ENCODE measurements around the gene PITPNM2.

PITPNM2 gene

GRCh38 chr12:123145211-123145610 lies 5.7 kb downstream of the PITPNM2 start:
- H3K27ac ChIP-seq = no peak overlapping the region
- TF ChIP-seq, protein P1, sequence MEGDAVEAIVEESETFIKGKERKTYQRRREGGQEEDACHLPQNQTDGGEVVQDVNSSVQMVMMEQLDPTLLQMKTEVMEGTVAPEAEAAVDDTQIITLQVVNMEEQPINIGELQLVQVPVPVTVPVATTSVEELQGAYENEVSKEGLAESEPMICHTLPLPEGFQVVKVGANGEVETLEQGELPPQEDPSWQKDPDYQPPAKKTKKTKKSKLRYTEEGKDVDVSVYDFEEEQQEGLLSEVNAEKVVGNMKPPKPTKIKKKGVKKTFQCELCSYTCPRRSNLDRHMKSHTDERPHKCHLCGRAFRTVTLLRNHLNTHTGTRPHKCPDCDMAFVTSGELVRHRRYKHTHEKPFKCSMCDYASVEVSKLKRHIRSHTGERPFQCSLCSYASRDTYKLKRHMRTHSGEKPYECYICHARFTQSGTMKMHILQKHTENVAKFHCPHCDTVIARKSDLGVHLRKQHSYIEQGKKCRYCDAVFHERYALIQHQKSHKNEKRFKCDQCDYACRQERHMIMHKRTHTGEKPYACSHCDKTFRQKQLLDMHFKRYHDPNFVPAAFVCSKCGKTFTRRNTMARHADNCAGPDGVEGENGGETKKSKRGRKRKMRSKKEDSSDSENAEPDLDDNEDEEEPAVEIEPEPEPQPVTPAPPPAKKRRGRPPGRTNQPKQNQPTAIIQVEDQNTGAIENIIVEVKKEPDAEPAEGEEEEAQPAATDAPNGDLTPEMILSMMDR (IDR thresholded peaks at IDR 0.05) = no peak
- no peak for TF ChIP-seq ZFX (IDR thresholded peaks at IDR 0.05; ENCODE audit: borderline replicate concordance)

GRCh38 chr12:123143736-123144461 lies 7.0 kb downstream of the PITPNM2 start:
- no peak for TF ChIP-seq ZFX (IDR thresholded peaks at IDR 0.05; ENCODE audit: borderline replicate concordance)
- TF ChIP-seq, protein P1 (IDR thresholded peaks at IDR 0.05) = no peak
- no peak overlapping the region for H3K27ac ChIP-seq

GRCh38 chr12:123142921-123143735 lies 7.8 kb downstream of the PITPNM2 start:
- no peak overlapping the region for H3K27ac ChIP-seq

GRCh38 chr12:123142518-123142840 lies 8.4 kb downstream of the PITPNM2 start:
- H3K27ac ChIP-seq = no peak overlapping the region
- no peak for TF ChIP-seq ZFX (IDR thresholded peaks at IDR 0.05; ENCODE audit: borderline replicate concordance)
- TF ChIP-seq, protein P1 (IDR thresholded peaks at IDR 0.05) = no peak

More at GRCh38 chr12:123142921-123143735, 7.8 kb downstream of the PITPNM2 start:
- TF ChIP-seq, protein P1 (IDR thresholded peaks at IDR 0.05) = no peak
- no peak for TF ChIP-seq ZFX (IDR thresholded peaks at IDR 0.05; ENCODE audit: borderline replicate concordance)

DNA sequence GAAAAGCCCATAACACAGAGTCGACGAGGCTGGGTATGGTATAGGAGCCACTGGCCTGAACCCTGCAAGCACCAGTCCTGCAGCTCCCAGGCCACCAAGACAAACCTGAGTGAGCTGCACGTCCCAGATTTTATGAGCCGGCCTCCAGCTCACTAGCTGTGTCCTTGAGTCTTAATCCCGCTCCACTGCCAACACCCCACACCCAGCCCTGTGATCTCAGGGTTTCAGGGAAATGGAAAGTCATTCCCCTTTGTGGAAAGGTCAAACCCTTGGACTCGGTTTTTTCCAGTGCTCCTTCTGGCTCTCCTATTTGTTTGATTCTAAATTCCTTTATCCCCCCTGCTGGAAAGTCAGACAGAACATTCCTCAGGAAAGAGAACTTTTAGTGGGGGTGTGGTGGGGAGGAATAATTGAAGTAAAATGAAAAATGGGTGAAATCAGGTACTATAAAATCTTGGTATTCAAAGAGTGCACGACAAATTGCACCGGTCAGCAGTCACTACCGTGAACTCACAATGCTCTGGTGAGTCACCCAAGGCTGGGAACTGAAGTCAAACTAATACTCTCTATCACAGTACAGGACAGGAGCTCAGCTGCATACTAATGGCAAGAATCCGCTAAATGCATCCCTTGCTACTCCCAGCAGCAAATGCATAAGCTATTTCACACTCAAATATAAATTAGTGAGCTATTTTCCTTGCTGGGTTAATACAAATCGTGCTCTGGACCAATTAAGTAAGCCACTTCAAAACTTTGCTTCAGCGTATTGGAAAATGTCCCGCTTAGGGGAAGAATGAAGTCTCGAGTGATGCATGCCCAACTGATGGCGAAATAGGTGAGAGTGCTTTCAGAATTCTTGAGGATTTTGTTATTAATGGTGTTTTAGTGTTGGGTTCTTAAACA lies 9.0 kb downstream of the PITPNM2 start:
- TF ChIP-seq ZFX (IDR thresholded peaks at IDR 0.05; ENCODE audit: borderline replicate concordance) = no peak
- TF ChIP-seq, protein P1 (IDR thresholded peaks at IDR 0.05) = no peak
- H3K27ac ChIP-seq = no peak overlapping the region

DNA sequence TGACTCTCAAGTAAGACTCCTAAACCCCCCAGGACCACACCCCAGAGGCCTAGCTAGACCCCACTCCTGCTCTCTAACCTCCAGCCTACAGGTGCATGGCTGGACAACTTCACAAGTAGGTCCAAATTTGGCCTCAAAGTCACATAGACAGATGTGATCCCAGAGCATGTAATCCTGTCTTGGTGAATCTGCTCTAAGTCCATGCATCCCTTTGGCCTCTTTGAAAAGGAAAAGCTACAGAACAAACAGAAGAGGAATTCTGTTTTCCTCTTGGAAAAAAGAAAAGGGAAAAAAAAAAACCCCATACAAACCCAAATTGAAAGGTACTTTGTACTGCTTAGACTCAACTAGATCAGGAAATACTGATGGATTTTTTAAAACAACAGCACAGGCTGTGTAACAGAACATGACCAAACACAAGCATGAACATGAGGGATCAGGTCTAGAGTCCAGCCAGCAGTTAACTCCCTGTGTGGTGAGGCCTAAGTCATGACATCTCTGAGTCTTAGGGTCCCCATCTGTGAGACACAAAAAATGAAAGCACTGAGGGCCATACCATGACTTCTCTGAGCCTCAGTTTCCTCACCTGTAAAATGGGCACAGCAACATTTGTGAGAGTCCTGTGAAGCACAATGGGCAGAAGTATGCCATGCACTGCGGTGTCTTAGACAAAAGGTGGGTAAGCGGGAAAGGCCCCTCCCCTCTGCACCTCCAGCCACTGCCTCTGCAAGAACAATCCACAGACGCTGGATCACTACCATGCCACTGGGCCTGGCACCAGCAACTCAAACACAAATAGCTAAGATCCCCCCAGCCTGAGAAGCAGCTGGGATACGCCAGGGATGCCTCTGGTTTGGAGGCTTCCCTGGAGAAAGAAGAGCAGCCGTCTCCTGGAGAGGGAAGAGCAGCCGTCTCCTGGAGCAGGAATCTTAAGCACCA lies 9.9 kb downstream of the PITPNM2 start:
- TF ChIP-seq, protein P1 (IDR thresholded peaks at IDR 0.05) = no peak
- no peak for TF ChIP-seq ZFX (IDR thresholded peaks at IDR 0.05; ENCODE audit: borderline replicate concordance)
- no peak overlapping the region for H3K27ac ChIP-seq
